ELR (cell line): ENCODE data around the gene NUDT16.
A peak's percentile ranks its signal among the peaks of the same experiment; 100 is the strongest.

Source experiments
- DNase-seq: peaks from one replicate; pipeline ENCODE4 v3.0.0-alpha.2; 2015; ENCODE audit warnings: low read depth

NUDT16 gene

GRCh38 chr3:131386429-131387165 is 5.0 kb downstream of the NUDT16 start:
- no peak for DNase-seq

- DNase-seq = no peak
Observed at GRCh38 chr3:131387796-131388489, 6.4 kb downstream of the NUDT16 start.

GRCh38 chr3:131388490-131388799 is 6.9 kb downstream of the NUDT16 start:
- peak; percentile 26 for DNase-seq

GRCh38 chr3:131390331-131390730 is 8.8 kb downstream of the NUDT16 start:
- no peak for DNase-seq

DNA sequence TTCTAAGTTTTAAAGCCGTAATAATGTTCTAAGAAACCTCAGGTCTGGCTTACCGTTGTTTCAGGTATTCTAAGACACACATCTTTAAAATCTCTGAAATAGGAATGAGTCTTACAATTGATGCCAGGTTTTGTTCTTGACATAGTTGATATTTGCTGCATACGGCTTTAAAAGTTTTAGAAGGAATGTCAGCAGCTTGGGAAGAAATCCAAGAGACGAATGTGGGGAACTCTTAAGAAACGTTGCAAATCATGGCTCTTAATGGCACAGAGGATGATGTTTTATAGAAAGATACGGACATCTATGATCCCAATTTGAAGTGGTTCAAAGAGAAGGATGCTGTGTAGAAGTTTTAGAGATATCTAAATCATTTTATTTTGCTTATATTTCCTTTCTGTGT is 11.5 kb downstream of the NUDT16 start:
- DNase-seq = no peak

DNA sequence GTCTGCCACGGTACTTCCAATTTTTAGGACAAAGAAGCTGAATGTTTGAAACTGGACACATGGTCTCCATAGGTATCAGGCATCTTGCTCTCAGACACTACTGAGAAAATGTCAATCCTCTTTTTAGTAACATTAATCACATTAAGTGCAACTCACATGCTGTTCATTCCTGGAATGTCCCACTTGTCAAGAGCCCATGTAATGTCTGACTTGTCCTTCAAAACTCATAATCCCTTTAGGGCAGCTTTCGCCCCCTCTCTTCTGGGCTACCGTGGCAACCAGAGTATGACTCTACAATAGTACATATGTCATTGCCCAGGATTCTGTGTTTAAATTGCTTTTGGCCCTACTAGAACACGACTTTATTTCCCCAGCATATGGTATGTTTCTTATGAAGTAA is 12.3 kb downstream of the NUDT16 start:
- DNase-seq = no peak

- no peak for DNase-seq
Observed at GRCh38 chr3:131394400-131394799, 12.8 kb downstream of the NUDT16 start.

DNA sequence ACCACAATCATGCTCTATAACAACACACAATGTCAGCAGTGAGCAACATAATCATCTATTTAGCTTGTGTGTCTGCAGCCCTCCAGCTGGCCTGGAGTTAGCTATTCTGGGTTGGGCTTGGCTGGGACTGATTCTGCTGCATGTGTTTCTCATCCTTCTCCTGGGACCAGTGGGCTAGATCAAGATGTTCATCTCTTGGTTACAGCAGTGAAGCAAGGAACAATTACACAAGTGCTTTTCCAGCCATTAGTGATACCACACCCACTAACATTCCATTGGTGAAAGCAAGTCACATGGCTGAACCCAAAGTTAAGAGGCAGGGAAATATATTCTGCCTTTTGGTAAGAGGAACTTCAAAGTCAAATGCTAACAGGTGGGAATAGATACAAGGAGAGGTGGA is 14.6 kb downstream of the NUDT16 start:
- no peak for DNase-seq

GRCh38 chr3:131397889-131398288 is 16.3 kb downstream of the NUDT16 start:
- no peak for DNase-seq

DNA sequence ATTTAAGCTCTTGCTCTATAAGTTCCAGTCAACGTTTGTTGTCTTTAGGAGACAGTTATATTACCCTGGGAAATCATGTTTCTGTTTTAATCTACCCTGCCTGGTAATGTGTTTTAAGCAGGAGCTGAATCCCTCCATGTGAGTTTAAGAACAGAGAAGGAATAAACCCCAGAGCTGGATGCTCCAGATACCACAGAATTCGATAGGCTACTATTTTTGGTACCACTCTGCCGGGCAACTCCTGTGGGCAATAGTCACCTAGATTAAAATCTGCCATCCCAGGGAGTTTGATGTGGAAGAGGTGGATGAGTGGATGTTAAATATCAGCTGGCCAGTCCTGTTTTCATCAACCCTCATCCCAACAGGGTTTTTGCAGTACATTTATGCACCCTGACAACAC is 20.4 kb downstream of the NUDT16 start:
- no peak for DNase-seq

DNA sequence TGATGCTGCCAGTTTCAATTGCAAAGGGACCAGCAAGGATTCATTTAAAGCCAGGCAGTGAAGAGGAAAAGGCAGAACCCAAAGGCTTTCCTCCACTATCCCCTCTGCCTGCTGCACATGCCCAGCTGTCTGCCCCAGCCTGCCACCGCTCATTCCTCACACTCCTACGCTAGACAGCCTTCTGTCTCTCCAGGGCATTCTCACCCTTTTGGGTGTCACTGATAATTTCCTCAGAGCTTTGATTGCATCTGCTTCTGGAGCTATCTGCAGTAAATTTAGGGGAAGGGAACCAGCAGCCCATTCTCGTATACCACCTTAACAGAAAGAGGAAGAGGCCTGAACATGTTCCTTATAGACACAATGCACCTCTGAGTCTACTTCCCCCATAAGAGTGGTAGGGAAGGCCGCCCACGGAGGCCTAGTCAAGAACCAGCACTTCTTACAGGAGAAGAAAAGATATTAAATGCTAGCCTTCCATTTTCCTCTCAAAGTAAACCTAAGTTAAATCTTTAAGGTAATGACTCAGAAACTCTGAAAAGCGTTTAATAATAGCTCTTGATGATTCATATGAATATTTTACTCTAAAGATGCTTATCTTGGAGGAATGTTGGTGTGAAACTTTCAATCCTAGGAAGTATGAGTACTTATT is 20.9 kb downstream of the NUDT16 start:
- peak; percentile 76 for DNase-seq

- DNase-seq = no peak
Observed at GRCh38 chr3:131403216-131403895, 21.8 kb downstream of the NUDT16 start.

DNA sequence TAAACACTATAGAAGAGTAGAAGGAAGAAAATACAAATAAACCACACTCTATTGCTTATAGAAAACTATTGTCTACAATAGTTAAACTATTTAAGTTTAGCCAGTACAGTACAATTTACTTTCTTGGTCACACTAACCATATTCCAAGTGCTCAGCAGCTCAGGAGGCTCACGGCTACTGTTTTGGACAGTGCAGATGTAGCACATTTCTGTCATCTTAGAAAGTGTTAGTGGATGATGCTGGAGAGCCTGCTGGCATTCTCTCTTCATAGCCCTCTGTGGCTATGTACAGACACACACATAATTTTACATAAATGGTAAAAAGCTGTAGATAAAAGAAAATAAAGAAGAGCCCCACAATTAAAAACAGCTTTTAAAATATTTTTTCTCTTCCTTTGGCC is 23.8 kb downstream of the NUDT16 start:
- no peak for DNase-seq

GRCh38 chr3:131406274-131406673 is 24.7 kb downstream of the NUDT16 start:
- DNase-seq = no peak

DNA sequence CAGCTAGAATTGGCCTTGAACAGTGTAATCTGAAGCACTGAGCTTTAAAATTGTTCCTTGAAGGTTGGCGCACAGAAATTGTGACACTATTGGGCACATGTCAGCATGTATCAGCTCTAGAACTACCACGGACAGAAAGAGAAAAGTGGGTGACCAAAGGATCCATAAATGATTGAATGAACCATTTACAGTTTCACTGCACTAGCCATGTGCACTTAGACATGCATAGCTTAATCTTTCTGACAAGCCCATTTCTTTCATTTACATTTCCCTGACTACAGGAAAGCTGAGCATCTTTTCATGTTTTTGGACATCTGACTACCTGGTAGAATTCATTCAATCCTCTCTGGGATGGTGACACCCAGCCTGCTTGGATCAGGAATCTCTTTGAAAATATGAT is 36.2 kb downstream of the NUDT16 start:
- no peak for DNase-seq

DNA sequence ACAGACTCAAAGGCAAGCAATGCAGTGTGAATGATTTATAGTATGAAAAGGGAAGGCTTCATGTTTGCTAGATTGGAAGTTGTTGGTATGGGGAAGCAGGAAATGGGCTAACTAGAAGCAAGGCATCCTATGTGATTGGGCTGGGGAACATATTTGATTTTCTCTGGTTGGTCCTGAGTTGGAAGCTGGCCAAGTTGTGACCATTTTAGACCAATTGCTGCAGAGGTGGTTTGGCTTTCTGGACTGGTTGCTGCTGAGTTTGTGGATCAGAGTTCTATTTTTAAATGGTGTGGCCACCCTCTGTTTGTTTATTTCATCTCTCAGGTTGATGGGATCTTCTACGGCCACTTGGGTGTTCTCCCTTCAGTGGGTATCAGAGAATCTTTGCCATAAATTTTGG is 39.7 kb downstream of the NUDT16 start:
- no peak for DNase-seq

- DNase-seq = no peak
Observed at GRCh38 chr3:131421957-131422498, 40.5 kb downstream of the NUDT16 start.

DNA sequence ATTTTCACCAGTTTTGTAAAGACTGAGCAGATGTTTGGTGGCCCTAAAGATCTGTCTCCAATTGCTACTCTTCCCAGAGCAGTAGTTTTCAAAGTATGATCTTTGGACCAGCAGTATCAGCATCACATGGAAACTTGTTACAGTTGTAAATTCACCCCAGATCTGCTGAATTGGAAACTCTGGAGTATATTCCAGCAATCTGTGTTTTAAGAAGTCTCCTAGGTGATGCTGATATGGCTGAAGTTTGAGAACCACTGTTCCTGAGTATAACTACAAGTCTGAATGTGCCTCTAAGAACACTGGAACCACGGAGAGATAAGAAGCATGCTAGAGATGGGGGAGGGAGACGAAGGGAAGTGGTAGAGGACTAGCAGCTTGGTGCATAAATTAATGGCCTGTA is 45.7 kb downstream of the NUDT16 start:
- no peak for DNase-seq

DNA sequence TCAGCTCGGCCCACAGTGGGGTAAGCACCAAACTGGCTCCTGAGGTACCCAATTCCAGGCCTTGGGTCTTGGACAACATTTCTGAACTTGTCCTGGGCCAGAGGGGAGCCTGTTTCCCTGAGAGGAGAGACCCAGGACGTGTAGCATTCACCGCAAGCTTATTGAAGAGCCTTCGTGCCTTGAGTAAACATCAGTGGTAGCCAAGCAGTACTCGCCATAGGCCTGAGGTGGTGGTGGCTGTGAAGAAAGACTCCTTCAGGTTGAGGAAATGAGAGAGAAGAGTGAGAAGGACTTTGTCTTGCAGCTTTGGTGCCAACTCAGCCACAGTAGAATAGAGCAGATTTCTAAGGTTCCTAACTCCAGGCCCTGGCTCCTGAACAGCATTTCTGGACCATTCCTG is 50.2 kb downstream of the NUDT16 start:
- no peak for DNase-seq

GRCh38 chr3:131432441-131432840 is 50.9 kb downstream of the NUDT16 start:
- no peak for DNase-seq

GRCh38 chr3:131435000-131435399 is 53.4 kb downstream of the NUDT16 start:
- DNase-seq = no peak
